H1 (cell line): ENCODE measurements around the gene ZCCHC3. TPM values are rescaled to one million over a fixed set of nuclear protein-coding genes. Genes with fewer than 3 reads are reported as not detected.

ENCODE experiments used
- CTCF ChIA-PET: fragments of 300-600 bp; sonication (Branson Sonifier 250); formaldehyde crosslinking; loops from one replicate; lab custom pipeline; 2021; ENCODE audit not compliant: partially characterized antibody; lab: Charles Lee
- POLR2A ChIA-PET: fragments of 300-600 bp; sonication (Branson Sonifier 250); formaldehyde crosslinking; loops from one replicate; lab custom pipeline; 2021; ENCODE audit warnings: inconsistent platforms; ENCODE audit not compliant: partially characterized antibody; lab: Charles Lee
- DNase-seq, 2 experiments: peaks; one replicate each; pipeline versions ENCODE4 v3.0.0 to v3.0.0-alpha.2; 2010 to 2022; ENCODE audit warnings: low spot score in 2 of 2, low read depth in 1 of 2, mixed read lengths in 1 of 2
- FAIRE-seq: peaks from 2 replicates; lab custom pipeline; 2011; peaks lifted over from hg19 to GRCh38; lab: Jason Lieb, UNC
- H2AFZ ChIP-seq: 2 replicates; pipeline ENCODE4 v1.8.1; 2012; ENCODE audit warnings: low read length, inconsistent platforms
- H2AK5ac ChIP-seq: 2 replicates; pipeline ENCODE4 v1.6.1; 2013; ENCODE audit warnings: low read depth, low read length
- H2BK120ac ChIP-seq: replicated peaks from 2 replicates; pipeline ENCODE3; 2013; ENCODE audit warnings: low read depth, low read length, inconsistent platforms
- H2BK12ac ChIP-seq: 2 replicates; pipeline ENCODE4 v1.6.1; 2013; ENCODE audit warnings: low read depth, low read length
- H2BK15ac ChIP-seq: 2 replicates; pipeline ENCODE4 v1.6.1; 2013; ENCODE audit warnings: low read length
- H2BK20ac ChIP-seq: 2 replicates; pipeline ENCODE4 v1.6.1; 2013; ENCODE audit warnings: low read length
- H2BK5ac ChIP-seq: 2 replicates; pipeline ENCODE4 v1.6.1; 2013; ENCODE audit warnings: low read depth, low read length
- H3K14ac ChIP-seq: 2 replicates; pipeline ENCODE4 v1.6.1; 2013; ENCODE audit warnings: inconsistent platforms; ENCODE audit not compliant: insufficient read length
- H3K18ac ChIP-seq: 2 replicates; pipeline ENCODE4 v1.6.1; 2013; ENCODE audit warnings: low read length; ENCODE audit errors: extremely low read depth
- H3K23ac ChIP-seq: 2 replicates; pipeline ENCODE4 v1.6.1; 2013; ENCODE audit warnings: inconsistent platforms; ENCODE audit not compliant: insufficient read length
- H3K23me2 ChIP-seq: 2 replicates; pipeline ENCODE4 v1.6.1; 2013; ENCODE audit warnings: low read depth, low read length
- H3K27ac ChIP-seq: 2 replicates; pipeline ENCODE4 v1.6.1; 2011; ENCODE audit warnings: low read depth, low read length, inconsistent platforms
- H3K27me3 ChIP-seq, 4 experiments: replicated peaks in 1 of 4; 1 replicate in 1 of 4; 2 replicates in 3 of 4; pipeline versions ENCODE4 v1.6.1 to v1.8.1; 2011 to 2013; ENCODE audit warnings: low read length in 3 of 4, mild to moderate bottlenecking in 3 of 4, inconsistent platforms in 2 of 4, mixed read lengths in 2 of 4, moderate library complexity in 1 of 4; ENCODE audit not compliant: control insufficient read depth in 3 of 4, insufficient read depth in 3 of 4; ENCODE audit errors: extremely low read depth in 1 of 4
- H3K36me3 ChIP-seq, 4 experiments: 2 replicates each; pipeline versions ENCODE4 v1.6.1 to v1.8.1; 2011 to 2013; ENCODE audit warnings: mild to moderate bottlenecking in 4 of 4, low read length in 3 of 4, moderate library complexity in 2 of 4, control low read depth in 1 of 4, inconsistent platforms in 1 of 4; ENCODE audit not compliant: insufficient read depth in 4 of 4, control insufficient read depth in 2 of 4
- H3K4ac ChIP-seq: replicated peaks from 2 replicates; pipeline ENCODE3; 2013; ENCODE audit warnings: low read length, low read depth, mixed read lengths, inconsistent platforms; ENCODE audit not compliant: insufficient read length
- H3K4me1 ChIP-seq, 4 experiments: replicated peaks in 1 of 4; 1 replicate in 1 of 4; 2 replicates in 3 of 4; pipeline versions ENCODE4 v1.6.1 to v1.8.1; 2011 to 2013; ENCODE audit warnings: low read length in 3 of 4, inconsistent platforms in 2 of 4, mixed read lengths in 1 of 4; ENCODE audit not compliant: insufficient read depth in 4 of 4, control insufficient read depth in 3 of 4
- H3K4me2 ChIP-seq, 2 experiments: 2 replicates each; pipeline versions ENCODE4 v1.6.1 to v1.8.1; 2011 to 2013; ENCODE audit warnings: low read depth in 2 of 2, low read length in 2 of 2, control low read depth in 1 of 2, inconsistent platforms in 1 of 2, mild to moderate bottlenecking in 1 of 2; ENCODE audit not compliant: insufficient read depth in 1 of 2
- H3K4me3 ChIP-seq, 4 experiments: fragments of 200-600, 300-600 bp in 1 of 4; sonication (generic), shearing (Covaris generic), sonication (Bioruptor Twin) in 1 of 4; 2 replicates each; pipeline versions ENCODE4 v1.5.1 to v1.8.1; 2011 to 2016; ENCODE audit warnings: low read length in 4 of 4, low read depth in 3 of 4, control low read depth in 2 of 4, inconsistent platforms in 2 of 4, mild to moderate bottlenecking in 2 of 4, mixed read lengths in 1 of 4, moderate library complexity in 1 of 4; ENCODE audit not compliant: insufficient read depth in 2 of 4; ENCODE audit errors: extremely low read depth in 1 of 4
- H3K56ac ChIP-seq: replicated peaks from 2 replicates; pipeline ENCODE3; 2013; ENCODE audit warnings: low read depth, mild to moderate bottlenecking, mixed read lengths, low read length, inconsistent platforms; ENCODE audit not compliant: insufficient read length
- H3K79me1 ChIP-seq: 2 replicates; pipeline ENCODE4 v1.6.1; 2013; ENCODE audit warnings: low read depth, low read length, control low read depth
- H3K79me2 ChIP-seq, 2 experiments: 2 replicates each; pipeline versions ENCODE4 v1.6.1 to v1.8.1; 2012 to 2013; ENCODE audit warnings: low read length in 2 of 2, mild to moderate bottlenecking in 2 of 2, inconsistent platforms in 1 of 2; ENCODE audit not compliant: insufficient read depth in 2 of 2, control insufficient read depth in 1 of 2
- H3K9ac ChIP-seq, 4 experiments: replicated peaks in 1 of 4; 1 replicate in 1 of 4; 2 replicates in 3 of 4; pipeline versions ENCODE4 v1.6.1 to v1.8.1; 2011 to 2013; ENCODE audit warnings: low read depth in 3 of 4, low read length in 3 of 4, control low read depth in 2 of 4, mild to moderate bottlenecking in 2 of 4, moderate library complexity in 2 of 4, inconsistent platforms in 1 of 4; ENCODE audit errors: extremely low read depth in 1 of 4
- H3K9me3 ChIP-seq, 2 experiments: 2 replicates each; pipeline versions ENCODE4 v1.6.1 to v1.8.1; 2012 to 2013; ENCODE audit warnings: mild to moderate bottlenecking in 2 of 2, moderate library complexity in 2 of 2, control low read depth in 1 of 2, inconsistent platforms in 1 of 2, low read depth in 1 of 2, low read length in 1 of 2, mixed read lengths in 1 of 2; ENCODE audit not compliant: insufficient read depth in 2 of 2
- H4K20me1 ChIP-seq, 2 experiments: replicated peaks in 1 of 2; 2 replicates each; pipeline versions ENCODE3 to v1.8.1; 2011 to 2013; ENCODE audit warnings: inconsistent platforms in 2 of 2, low read length in 2 of 2, mild to moderate bottlenecking in 1 of 2; ENCODE audit not compliant: insufficient read depth in 2 of 2, control insufficient read depth in 1 of 2
- H4K5ac ChIP-seq: 2 replicates; pipeline ENCODE4 v1.6.1; 2013; ENCODE audit warnings: low read length, low read depth, mixed read lengths, inconsistent platforms; ENCODE audit not compliant: insufficient read length
- H4K8ac ChIP-seq: 2 replicates; pipeline ENCODE4 v1.8.0; 2013; ENCODE audit warnings: mild to moderate bottlenecking, moderate library complexity, low read length, inconsistent platforms; ENCODE audit not compliant: insufficient read depth; ENCODE audit errors: extremely low read depth
- H4K91ac ChIP-seq: replicated peaks from 2 replicates; pipeline ENCODE3; 2013; ENCODE audit warnings: low read length, mixed read lengths, inconsistent platforms; ENCODE audit not compliant: insufficient read length
- MAFK ChIP-seq: IDR thresholded peaks from 2 replicates; pipeline ENCODE4 v1.6.1; 2012; ENCODE audit warnings: low read depth, mild to moderate bottlenecking, improper control_type of control experiment, low read length
- RBBP5 ChIP-seq: IDR thresholded peaks from 2 replicates; pipeline ENCODE4 v1.7.1; 2012; ENCODE audit warnings: low read depth, mild to moderate bottlenecking, inconsistent platforms, low read length, moderate library complexity, borderline replicate concordance
- WGBS, 2 experiments: shearing (Covaris generic) in 1 of 2; methylation state at CpG; one replicate each; pipeline versions ENCODE4 v1.1.6 to v1.1.7; 2013 to 2015; ENCODE audit warnings: low lambda C conversion rate in 2 of 2, mixed read lengths in 2 of 2, inconsistent platforms in 1 of 2, low coverage in 1 of 2, missing lambda C conversion rate in 1 of 2; ENCODE audit not compliant: insufficient replicate concordance in 2 of 2, insufficient coverage in 1 of 2, insufficient read length in 1 of 2; ENCODE audit errors: extremely low coverage in 1 of 2, missing lambda C conversion rate in 1 of 2; 5-methylcytosine and 5-hydroxymethylcytosine counted together
- polyA plus RNA-seq, 7 experiments: library from polyadenylated mRNA; depleted of rRNA in 3 of 7; stranded (reverse) in 5 of 7; unstranded in 2 of 7; fragments of >200 nt in 5 of 7; fragments of 200-250 nt in 2 of 7; gene quantifications; 1 replicate in 5 of 7; 2 replicates in 1 of 7; 4 replicates in 1 of 7; pipeline versions ENCODE4 v1.2.1 to v1.2.3, GENCODE V29; 2011 to 2013; ENCODE audit warnings: missing spikeins in 2 of 7, mixed read lengths in 2 of 7
- total RNA-seq: library from RNA; stranded (reverse); fragmentation: NEBNext Ultra II Directional; extraction: Animal tissue kit (Norgen Biotek cat#: 25700); gene quantifications from 2 replicates; pipeline ENCODE4 v1.2.1, GENCODE V29; 2021

ZCCHC3 gene
- total and polyA plus RNA-seq, 2 of the 8 experiments (the other 6 are each of a cell fraction or from before 2014, with no cell fraction given), result 33.7 to 52.4 TPM

DNA sequence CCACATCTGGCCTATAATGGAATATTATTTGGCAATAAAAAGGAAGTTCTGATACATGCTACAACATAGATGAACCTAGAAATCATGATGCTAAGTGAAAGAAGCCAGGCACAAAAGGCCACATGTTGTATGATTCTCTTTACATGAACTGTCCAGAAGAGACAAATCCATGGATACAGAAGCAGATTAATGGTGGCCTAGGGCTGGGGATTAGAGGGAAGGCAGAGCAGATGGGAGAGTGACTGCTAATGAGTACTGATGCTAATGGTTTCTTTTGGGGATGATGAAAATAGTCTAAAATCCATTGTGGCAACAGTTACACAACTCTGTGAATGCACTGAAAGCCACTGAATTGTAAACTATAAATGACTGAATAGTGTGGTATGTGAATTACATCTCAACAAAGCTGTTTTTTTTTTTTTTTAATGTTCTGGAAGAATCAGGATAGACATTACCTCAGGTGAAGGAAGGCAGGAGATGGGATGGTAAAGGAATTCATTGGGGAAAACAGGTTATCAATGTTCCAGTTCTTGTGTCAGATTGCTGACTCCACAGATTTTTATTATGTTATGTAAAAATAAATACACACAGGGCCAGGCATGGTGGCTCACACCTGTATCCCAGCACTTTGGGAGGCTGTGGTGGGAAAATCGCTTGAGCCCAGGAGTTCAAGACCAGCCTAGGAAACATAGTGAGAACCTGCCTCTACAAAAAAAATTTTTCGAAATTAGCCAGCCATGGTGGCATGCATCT is 19.1 kb downstream of the ZCCHC3 start:
- H3K56ac ChIP-seq, result no peak overlapping the region
- no peak overlapping the region for H3K4ac ChIP-seq
- H3K27ac ChIP-seq, result no peak overlapping the region
- ChIA-PET CTCF (interaction anchor here (1.2 kb wide), 1 partner anchor 13 kb away, joined by 3 read pairs; no protein-coding TSS in a partner anchor), POLR2A (interaction anchor here (0.9 kb wide), 1 partner anchor 18 kb away, joined by 3 read pairs; no protein-coding TSS in a partner anchor)
- no peaks in the 10 kb centered on the region for H3K9me3 ChIP-seq
- H3K4me3 ChIP-seq, result no peak overlapping the region
- no peak overlapping the region for H3K18ac ChIP-seq
- TF ChIP-seq MAFK, result peak; percentile 45; the same call in 1 of the 2 replicates
- TF ChIP-seq RBBP5, result no peak
- WGBS, 2 experiments, result 100% methylated on average over 2 of the region's 2 CpGs; no CpG with 5 or more reads in 1 of the 2 experiments
- H3K36me3 ChIP-seq, result no peaks in the 10 kb centered on the region
- H3K9ac ChIP-seq, result no peak overlapping the region
- no peaks in the 10 kb centered on the region for H3K27me3 ChIP-seq
- H2AK5ac ChIP-seq, result no peak overlapping the region
- no peak overlapping the region for H2BK12ac ChIP-seq
- H2BK20ac ChIP-seq, result no peak overlapping the region
- no peaks in the 10 kb centered on the region for H4K20me1 ChIP-seq
- peaks cover 0 to 3% (median 0%) of the 10 kb centered on the region in 4 experiments; a peak in 2 of 7 replicates for H3K4me1 ChIP-seq
- no peaks in the 10 kb centered on the region for H3K79me2 ChIP-seq
- H4K5ac ChIP-seq, result no peak overlapping the region
- H3K4me2 ChIP-seq, result no peak overlapping the region
- DNase-seq, result no peak
- no peak overlapping the region for H3K23ac ChIP-seq
- no peak for FAIRE-seq
- no peak overlapping the region for H4K91ac ChIP-seq
- no peaks in the 10 kb centered on the region; the same call in 1 of the 2 replicates for H3K79me1 ChIP-seq
- H2BK120ac ChIP-seq, result no peak overlapping the region
- no peak overlapping the region for H2BK15ac ChIP-seq
- H2BK5ac ChIP-seq, result no peak overlapping the region
- no peaks in the 10 kb centered on the region for H3K23me2 ChIP-seq
- no peak overlapping the region for H4K8ac ChIP-seq
- no peak overlapping the region for H3K14ac ChIP-seq
- H2AFZ ChIP-seq, result no peak overlapping the region
